Body of pancreas (tissue), 4 donors: ENCODE results near the gene DNAH10.

Experiments
- CTCF ChIP-seq, 7 experiments: fragments of 450-650 bp in 4 of 7; fragments of 200-600 bp in 3 of 7; sonication (generic) in 3 of 7; IDR thresholded peaks; one replicate each; pipeline ENCODE4 v1.5.1; 2016 to 2019; ENCODE audit warnings: antibody characterized with exemption in 7 of 7
- POLR2A ChIP-seq, 3 donors: fragments of 450-650 bp; IDR thresholded peaks; one replicate each; pipeline ENCODE4 v1.6.1; 2016; ENCODE audit warnings: antibody characterized with exemption in 3 of 3, mild to moderate bottlenecking in 2 of 3

- TF ChIP-seq CTCF (IDR thresholded peaks at IDR 0.05) (no peak), POLR2A (IDR thresholded peaks at IDR 0.05) (no peak)
Observed at GRCh38 chr12:123732251-123732650, 29.9 kb upstream of the DNAH10 start.
